GM06990 (cell line): ENCODE measurements around the gene ALG11.

Source experiments
- DNase-seq: peaks from one replicate; pipeline ENCODE4 v3.0.0-alpha.2; 2011; ENCODE audit not compliant: insufficient read length; ENCODE audit errors: extremely low read depth
- H3K27me3 ChIP-seq: replicated peaks from 2 replicates; pipeline ENCODE4 v1.6.0; 2011; ENCODE audit warnings: low read length; ENCODE audit not compliant: control insufficient read depth, insufficient read depth
- H3K36me3 ChIP-seq: 2 replicates; pipeline ENCODE4 v1.5.1; 2011; ENCODE audit warnings: low read length; ENCODE audit not compliant: control insufficient read depth, insufficient read depth
- H3K4me3 ChIP-seq: replicated peaks from 2 replicates; pipeline ENCODE4 v1.5.1; 2011; ENCODE audit warnings: low read depth, mild to moderate bottlenecking, control low read depth, low read length
- TF ChIP-seq, protein P1 (sequence below): IDR thresholded peaks from 2 replicates; pipeline ENCODE4 v1.5.1; 2011; ENCODE audit warnings: low read length, control low read depth, mild to moderate bottlenecking, inconsistent platforms; ENCODE audit not compliant: insufficient read depth, poor library complexity, severe bottlenecking

ALG11 gene

DNA sequence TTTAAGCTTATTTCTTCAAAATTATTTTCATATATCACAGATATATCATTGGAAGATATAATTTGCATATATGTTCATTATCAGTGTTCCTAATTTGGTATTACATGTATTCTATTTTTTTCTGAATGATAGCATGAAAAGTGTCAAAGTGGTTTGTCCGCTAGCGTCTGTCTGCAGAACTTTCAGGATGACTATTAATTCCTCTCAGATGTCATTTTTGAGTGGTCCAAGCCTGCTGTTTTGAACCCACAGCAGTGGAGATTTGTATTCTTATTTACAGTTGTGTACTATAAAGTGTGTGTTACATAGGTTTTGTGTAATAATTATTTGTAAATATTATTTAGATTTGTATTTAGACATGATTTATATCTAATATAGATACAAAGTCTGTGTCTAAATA is 20.8 kb downstream of the ALG11 start:
- H3K4me3 ChIP-seq = no peak overlapping the region
- no peaks in the 10 kb centered on the region for H3K27me3 ChIP-seq
- TF ChIP-seq, protein P1, sequence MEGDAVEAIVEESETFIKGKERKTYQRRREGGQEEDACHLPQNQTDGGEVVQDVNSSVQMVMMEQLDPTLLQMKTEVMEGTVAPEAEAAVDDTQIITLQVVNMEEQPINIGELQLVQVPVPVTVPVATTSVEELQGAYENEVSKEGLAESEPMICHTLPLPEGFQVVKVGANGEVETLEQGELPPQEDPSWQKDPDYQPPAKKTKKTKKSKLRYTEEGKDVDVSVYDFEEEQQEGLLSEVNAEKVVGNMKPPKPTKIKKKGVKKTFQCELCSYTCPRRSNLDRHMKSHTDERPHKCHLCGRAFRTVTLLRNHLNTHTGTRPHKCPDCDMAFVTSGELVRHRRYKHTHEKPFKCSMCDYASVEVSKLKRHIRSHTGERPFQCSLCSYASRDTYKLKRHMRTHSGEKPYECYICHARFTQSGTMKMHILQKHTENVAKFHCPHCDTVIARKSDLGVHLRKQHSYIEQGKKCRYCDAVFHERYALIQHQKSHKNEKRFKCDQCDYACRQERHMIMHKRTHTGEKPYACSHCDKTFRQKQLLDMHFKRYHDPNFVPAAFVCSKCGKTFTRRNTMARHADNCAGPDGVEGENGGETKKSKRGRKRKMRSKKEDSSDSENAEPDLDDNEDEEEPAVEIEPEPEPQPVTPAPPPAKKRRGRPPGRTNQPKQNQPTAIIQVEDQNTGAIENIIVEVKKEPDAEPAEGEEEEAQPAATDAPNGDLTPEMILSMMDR = no peak
- no peak for DNase-seq
- H3K36me3 ChIP-seq = peaks cover 4% of the 10 kb centered on the region

DNA sequence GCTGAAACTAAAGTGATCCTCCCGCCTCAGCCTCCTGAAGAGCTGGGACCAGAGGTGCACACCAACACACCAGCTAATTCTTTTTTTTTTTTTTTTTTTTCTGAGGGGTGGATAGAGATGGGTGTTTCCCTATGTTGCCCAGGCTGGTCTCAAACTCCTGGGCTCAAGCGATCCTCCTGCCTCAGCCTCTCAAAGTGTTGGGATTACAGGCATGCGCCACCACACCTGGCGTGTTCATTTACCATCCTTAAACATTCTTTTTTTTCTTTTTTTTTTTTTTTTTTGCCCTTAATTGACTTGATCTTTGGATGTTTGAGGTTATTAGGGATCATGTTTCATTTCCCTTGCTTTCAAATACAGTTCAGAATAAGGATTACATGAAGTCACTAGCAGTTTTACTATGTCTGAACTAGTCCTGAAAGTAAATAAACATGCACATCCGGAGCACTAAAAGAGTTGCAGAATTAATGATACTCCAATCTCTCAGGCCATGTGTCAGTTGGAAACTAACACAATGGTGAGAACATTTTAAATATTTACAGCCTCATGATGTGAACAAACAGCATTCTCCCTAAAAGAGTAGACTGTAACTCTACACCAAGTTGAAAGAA is 22.5 kb downstream of the ALG11 start:
- DNase-seq = no peak

DNA sequence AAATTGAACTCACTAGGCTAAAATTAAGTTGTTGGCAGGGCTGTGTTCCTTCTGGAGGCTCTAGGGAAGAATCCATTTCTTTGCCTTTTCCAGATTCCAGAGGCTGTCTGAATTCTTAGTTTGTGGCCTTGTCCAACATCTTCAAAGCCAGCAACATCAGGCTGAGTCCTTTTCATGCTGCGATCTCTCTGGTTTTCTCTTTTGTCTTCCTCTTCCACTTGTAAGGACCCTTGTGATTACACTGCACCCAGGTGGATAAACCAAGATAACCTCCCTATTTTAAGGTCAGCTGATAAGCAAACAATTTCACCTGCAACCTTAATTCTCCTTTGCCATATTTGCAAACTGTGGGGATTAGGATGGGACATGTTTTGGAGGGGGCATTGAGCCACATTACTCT is 23.8 kb downstream of the ALG11 start:
- TF ChIP-seq, protein P1 = no peak
- DNase-seq = no peak

More for the DNA sequence above, 22.5 kb downstream of the ALG11 start:
- Histone ChIP-seq H3K4me3 (no peak overlapping the region), H3K36me3 (no peaks in the 10 kb centered on the region; the same call in 1 of the 2 replicates), H3K27me3 (no peaks in the 10 kb centered on the region)
- TF ChIP-seq, protein P1 = no peak

DNA sequence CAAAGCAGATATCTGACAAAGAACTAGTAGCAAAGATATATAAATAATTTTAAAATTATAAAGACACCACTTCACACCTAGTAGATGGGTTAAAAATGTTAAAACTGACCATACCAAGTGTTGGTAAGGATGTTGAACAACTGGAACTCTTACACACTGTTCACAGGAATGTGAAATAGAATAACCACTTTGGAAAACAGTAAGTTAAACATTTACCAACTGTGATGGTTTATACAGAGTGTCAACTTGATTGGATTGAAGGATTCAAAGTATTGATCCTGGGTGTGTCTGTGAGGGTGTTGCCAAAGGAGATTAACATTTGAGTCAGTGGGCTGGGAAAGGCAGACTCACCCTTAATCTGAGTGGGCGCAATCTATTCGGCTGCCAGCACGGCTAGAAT is 31.5 kb downstream of the ALG11 start:
- no peaks in the 10 kb centered on the region for H3K36me3 ChIP-seq
- DNase-seq = no peak
- TF ChIP-seq, protein P1 = no peak
- no peak overlapping the region for H3K4me3 ChIP-seq
- H3K27me3 ChIP-seq = no peaks in the 10 kb centered on the region

More for the DNA sequence above, 23.8 kb downstream of the ALG11 start:
- H3K4me3 ChIP-seq = no peak overlapping the region
- H3K27me3 ChIP-seq = no peaks in the 10 kb centered on the region
- H3K36me3 ChIP-seq = no peaks in the 10 kb centered on the region

DNA sequence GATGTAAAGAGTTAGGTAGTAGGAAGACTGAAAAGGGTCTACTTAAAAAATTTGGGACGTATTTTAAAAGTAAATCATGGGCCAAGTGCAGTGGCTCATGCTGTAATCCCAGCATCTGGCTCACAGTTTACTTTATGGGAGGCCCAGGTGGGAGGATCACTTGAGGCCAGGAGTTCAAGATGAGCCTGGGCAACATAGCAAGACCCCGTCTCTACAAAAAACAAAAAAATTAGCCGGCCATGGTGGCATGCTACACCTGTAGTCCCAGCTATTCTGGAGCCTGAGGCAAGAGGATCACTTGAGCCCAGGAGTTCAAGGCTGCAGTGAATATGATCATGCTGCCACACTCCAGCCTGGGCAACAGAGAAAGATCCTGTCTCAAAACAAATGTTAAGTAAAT is 35.3 kb downstream of the ALG11 start:
- Histone ChIP-seq H3K27me3 (no peaks in the 10 kb centered on the region), H3K4me3 (no peak overlapping the region), H3K36me3 (no peaks in the 10 kb centered on the region)
- TF ChIP-seq, protein P1 = no peak
- DNase-seq = no peak

DNA sequence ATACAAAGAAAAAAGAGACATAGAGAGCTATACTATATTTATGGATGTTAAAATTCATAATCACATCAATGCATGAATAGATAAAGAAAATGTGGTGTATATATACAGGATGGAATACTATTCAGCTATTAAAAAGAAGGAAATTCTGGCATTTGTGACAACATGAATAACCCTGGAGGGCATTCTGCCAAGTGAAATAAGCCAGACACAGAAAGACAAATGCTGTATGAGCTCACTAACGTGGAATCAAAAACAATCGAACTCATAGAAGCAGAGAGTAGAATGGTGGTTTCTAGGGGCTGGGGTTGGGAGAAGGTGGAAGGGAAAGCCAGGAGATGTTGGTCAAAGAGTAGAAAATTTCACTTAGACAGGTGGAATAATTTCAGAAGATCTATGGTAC is 36.3 kb downstream of the ALG11 start:
- no peaks in the 10 kb centered on the region for H3K36me3 ChIP-seq
- H3K27me3 ChIP-seq = no peaks in the 10 kb centered on the region
- H3K4me3 ChIP-seq = no peak overlapping the region
- TF ChIP-seq, protein P1 = no peak
- DNase-seq = no peak
